ENCODE results near the gene CNBD2.

- no peak for TF ChIP-seq CTCF (IDR thresholded peaks at IDR 0.05)
- no peak for TF ChIP-seq ZFX (IDR thresholded peaks at IDR 0.05; ENCODE audit: borderline replicate concordance)
These were observed 77.0 kb downstream of the CNBD2 start for GRCh38 chr20:36045373-36045714.
